ENCODE data around the gene ACTN1.

ACTN1 gene

DNA sequence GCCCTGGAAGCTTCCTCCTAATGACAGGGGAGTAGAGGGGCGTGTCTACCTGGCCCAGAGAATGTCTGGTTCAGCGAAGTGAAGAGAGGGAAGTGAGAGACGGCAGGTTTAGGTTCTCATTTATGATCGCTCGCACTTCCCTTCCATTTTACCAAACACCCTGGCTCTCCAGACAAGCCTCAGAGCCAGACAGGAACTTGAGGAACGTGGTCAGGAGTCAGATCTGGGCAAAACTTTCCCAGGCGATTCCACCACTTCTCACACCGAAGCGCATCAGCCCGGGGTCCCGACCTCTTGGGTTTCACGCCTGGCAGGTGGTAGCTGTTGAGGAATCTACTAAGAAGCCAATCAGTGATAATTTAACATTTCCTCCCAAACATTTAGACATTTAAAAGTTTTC lies 21.3 kb downstream of the ACTN1 start:
- Mint-ChIP-seq H3K4me3 (no peak overlapping the region), H3K4me1 (peaks cover 63% of the 10 kb centered on the region), H3K27me3 (ENCODE audit: low read depth, poor library complexity) (no peaks in the 10 kb centered on the region), H3K36me3 (ENCODE audit: low read depth) (peaks cover 6% of the 10 kb centered on the region), H3K9me3 (no peaks in the 10 kb centered on the region), H3K27ac (no peak overlapping the region)
- no peak for TF ChIP-seq CTCF (IDR thresholded peaks at IDR 0.05)
- no peak for DNase-seq

- Mint-ChIP-seq H3K36me3 (ENCODE audit: low read depth) (peaks cover 6% of the 10 kb centered on the region), H3K9me3 (no peaks in the 10 kb centered on the region), H3K4me3 (no peak overlapping the region), H3K27me3 (ENCODE audit: low read depth, poor library complexity) (no peaks in the 10 kb centered on the region), H3K27ac (no peak overlapping the region), H3K4me1 (peaks cover 62% of the 10 kb centered on the region)
- DNase-seq = no peak
- no peak for TF ChIP-seq CTCF (IDR thresholded peaks at IDR 0.05)
Observed at GRCh38 chr14:68956724-68957123, 22.4 kb downstream of the ACTN1 start.

DNA sequence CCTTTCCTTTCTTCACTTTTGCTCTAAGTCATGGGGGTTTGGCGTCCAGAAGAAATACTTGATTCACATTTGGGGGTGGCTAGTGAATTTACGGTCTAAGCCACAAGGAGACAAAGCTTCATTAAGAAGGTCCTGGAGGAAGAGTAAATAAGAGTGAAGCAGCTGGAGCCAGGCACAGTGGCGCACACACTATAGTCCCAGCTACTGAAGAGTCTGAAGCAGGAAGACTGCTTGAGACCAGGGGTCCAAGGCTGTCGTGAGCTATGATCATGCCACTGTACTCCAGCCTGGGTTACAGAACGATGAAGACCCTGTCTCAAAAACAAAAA lies 23.3 kb downstream of the ACTN1 start:
- H3K9me3 Mint-ChIP-seq = no peaks in the 10 kb centered on the region
- peaks cover 64% of the 10 kb centered on the region for H3K4me1 Mint-ChIP-seq
- no peak overlapping the region for H3K4me3 Mint-ChIP-seq
- H3K36me3 Mint-ChIP-seq (ENCODE audit: low read depth) = peaks cover 6% of the 10 kb centered on the region
- peaks cover 3% of the 10 kb centered on the region for H3K27me3 Mint-ChIP-seq (ENCODE audit: low read depth, poor library complexity)
- no peak for DNase-seq
- no peak for TF ChIP-seq CTCF (IDR thresholded peaks at IDR 0.05)
- H3K27ac Mint-ChIP-seq = peak overlapping the region; percentile 46

GRCh38 chr14:68955164-68955850 lies 23.8 kb downstream of the ACTN1 start:
- H3K9me3 Mint-ChIP-seq = no peaks in the 10 kb centered on the region
- peaks cover 3% of the 10 kb centered on the region for H3K27me3 Mint-ChIP-seq (ENCODE audit: low read depth, poor library complexity)
- H3K27ac Mint-ChIP-seq = peak overlapping the region; percentile 46
- H3K36me3 Mint-ChIP-seq (ENCODE audit: low read depth) = peaks cover 6% of the 10 kb centered on the region
- peaks cover 64% of the 10 kb centered on the region for H3K4me1 Mint-ChIP-seq
- DNase-seq = no peak
- TF ChIP-seq CTCF (IDR thresholded peaks at IDR 0.05) = no peak
- H3K4me3 Mint-ChIP-seq = no peak overlapping the region

- H3K27ac Mint-ChIP-seq = peak overlapping the region; percentile 69
- no peak for TF ChIP-seq CTCF (IDR thresholded peaks at IDR 0.05)
- H3K4me1 Mint-ChIP-seq = peaks cover 76% of the 10 kb centered on the region
- no peak for DNase-seq
- peaks cover 3% of the 10 kb centered on the region for H3K27me3 Mint-ChIP-seq (ENCODE audit: low read depth, poor library complexity)
- H3K36me3 Mint-ChIP-seq (ENCODE audit: low read depth) = peaks cover 6% of the 10 kb centered on the region
- no peak overlapping the region for H3K4me3 Mint-ChIP-seq
- H3K9me3 Mint-ChIP-seq = no peaks in the 10 kb centered on the region
Observed at GRCh38 chr14:68953196-68953555, 25.9 kb downstream of the ACTN1 start.

- Mint-ChIP-seq H3K4me1 (peaks cover 80% of the 10 kb centered on the region), H3K9me3 (no peaks in the 10 kb centered on the region), H3K27me3 (ENCODE audit: low read depth, poor library complexity) (peaks cover 3% of the 10 kb centered on the region), H3K4me3 (no peak overlapping the region), H3K36me3 (ENCODE audit: low read depth) (peaks cover 6% of the 10 kb centered on the region), H3K27ac (peak overlapping the region; percentile 90)
- no peak for TF ChIP-seq CTCF (IDR thresholded peaks at IDR 0.05)
- no peak for DNase-seq
Observed at GRCh38 chr14:68952531-68953195, 26.4 kb downstream of the ACTN1 start.

Data from nephron progenitor cell (in vitro differentiated cells).